Activated CD4-positive, alpha-beta T cell treated with anti-CD3 and anti-CD28 coated beads for 48 hours (primary cell): Measurements from ENCODE around the gene ZNF605.
"Not testable (repeated sequence)": the region's sequence is repeated elsewhere in the genome, so short reads cannot be mapped to it uniquely, and the experiment has no call there.

Source experiments
- DNase-seq: peaks from one replicate; pipeline ENCODE4 v3.0.0-alpha.2; 2020

Gene ZNF605

GRCh38 chr12:132956011-132956788 is at the start of gene ZNF605:
ZNF605 (minus strand) TSS chr12:132956306; CDS start chr12:132945635, 10,671 bp downstream.
- peak; percentile 89 for DNase-seq

GRCh38 chr12:132998741-132999140 is 42.6 kb upstream of the ZNF605 start:
- no peak for DNase-seq

DNA sequence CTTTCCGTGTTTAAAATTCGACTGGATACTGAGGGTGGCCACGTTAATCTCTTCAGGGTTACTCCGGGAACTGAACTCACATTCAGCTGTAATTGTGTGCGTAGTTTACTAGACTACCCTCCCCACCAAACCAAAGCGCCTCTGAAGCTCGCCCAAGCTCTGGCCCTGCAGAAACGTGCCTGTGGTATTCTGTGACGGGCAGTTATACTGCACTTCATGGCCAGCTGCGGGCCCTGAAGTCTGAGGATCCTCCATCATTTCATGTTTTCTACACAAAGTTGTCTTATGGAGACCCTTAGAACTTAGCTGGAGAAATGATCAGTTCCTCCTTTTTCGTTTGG is 30.7 kb upstream of the ZNF605 start:
- peak; percentile 10 for DNase-seq

GRCh38 chr12:132986001-132986884 is 30.1 kb upstream of the ZNF605 start, which contains the start of gene ZNF26:
ZNF26 (plus strand) TSS chr12:132986367; CDS start chr12:132986841, 474 bp downstream.
- peak; percentile 91 for DNase-seq

DNA sequence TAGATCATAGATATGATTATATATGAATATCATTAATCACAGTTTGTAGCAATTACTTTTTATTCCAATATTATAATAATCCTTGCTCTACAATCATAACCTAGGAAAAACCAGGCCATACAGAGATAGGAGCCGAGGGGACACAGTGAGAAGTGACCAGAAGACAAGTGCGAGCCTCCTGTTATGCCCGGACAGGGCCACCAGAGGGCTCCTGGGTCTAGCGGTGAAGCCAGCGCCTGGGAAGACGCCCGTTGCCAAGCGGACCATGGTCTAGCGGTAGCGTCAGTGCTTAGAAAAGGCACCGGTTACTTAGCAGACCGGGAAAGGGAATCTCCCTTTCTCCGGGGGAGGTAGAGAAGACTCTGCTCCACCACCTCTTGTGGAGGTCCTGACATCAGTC is 20.8 kb upstream of the ZNF605 start:
- peak; percentile 71 for DNase-seq

DNA sequence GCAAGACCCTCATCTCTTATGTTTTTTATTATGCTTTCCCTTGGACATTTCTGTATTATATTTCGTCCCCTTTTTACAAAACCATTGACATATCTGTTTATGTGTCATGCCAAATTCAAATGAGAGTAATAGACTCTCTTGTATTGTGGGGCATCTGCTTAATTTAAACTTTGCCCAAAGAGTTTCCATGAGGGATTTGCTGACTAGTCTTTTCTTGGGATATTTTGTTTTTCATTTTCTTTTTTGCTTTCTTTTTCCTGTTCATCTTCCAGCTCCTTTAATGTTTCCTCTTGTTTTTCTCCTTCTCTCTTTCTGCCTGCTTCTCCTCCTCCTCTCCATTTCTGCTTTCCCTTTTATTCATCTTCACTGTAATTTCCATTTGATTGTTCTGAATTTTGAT is 16.3 kb upstream of the ZNF605 start:
- DNase-seq = no peak

DNA sequence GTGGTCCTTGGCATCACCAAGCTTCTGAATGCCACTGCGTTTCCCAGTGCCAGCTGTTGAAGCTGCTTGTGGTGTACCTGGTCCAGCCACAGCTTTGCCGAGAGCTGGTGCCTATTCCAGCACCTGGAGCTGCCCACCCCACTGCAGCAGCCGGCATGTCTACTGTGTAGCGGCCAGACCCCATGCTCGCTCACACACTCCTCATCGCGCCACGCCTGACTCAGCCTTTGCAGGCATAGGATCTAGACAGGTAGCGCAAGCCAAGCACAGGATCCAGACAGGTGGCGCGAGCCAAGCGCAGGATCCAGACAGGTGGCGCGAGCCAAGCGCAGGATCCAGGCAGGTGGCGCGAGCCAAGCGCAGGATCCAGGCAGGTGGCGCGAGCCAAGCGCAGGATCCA is 11.6 kb upstream of the ZNF605 start:
- DNase-seq = no peak

- no peak for DNase-seq
Measured at GRCh38 chr12:132966676-132967415, 10.7 kb upstream of the ZNF605 start.

DNA sequence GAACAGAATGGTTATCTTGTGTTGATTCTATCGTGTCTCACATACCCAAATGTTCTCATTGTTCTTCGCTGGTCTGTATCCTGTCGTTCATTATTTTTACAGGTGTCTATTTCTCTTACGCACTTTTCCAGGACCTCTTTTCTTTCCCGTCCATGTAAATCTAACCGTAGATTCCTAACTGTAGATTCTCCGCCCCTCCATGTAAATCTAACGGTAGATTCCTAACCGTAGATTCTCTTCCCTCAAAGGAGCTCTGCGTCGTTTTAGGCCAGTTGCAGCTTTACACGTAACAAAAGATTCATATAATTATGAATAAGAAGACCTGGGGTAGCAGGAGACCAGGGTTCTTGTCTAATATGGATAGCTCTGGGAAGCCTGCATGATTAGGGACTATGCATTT is 9.7 kb upstream of the ZNF605 start:
- DNase-seq = no peak

GRCh38 chr12:132963947-132964346 is 7.8 kb upstream of the ZNF605 start:
- DNase-seq = peak; percentile 40

GRCh38 chr12:132961790-132962189 is 5.7 kb upstream of the ZNF605 start:
- not testable (repeated sequence) for DNase-seq

- DNase-seq = peak; percentile 39
Measured at GRCh38 chr12:132955094-132956010, 754 bp downstream of the ZNF605 start.

DNA sequence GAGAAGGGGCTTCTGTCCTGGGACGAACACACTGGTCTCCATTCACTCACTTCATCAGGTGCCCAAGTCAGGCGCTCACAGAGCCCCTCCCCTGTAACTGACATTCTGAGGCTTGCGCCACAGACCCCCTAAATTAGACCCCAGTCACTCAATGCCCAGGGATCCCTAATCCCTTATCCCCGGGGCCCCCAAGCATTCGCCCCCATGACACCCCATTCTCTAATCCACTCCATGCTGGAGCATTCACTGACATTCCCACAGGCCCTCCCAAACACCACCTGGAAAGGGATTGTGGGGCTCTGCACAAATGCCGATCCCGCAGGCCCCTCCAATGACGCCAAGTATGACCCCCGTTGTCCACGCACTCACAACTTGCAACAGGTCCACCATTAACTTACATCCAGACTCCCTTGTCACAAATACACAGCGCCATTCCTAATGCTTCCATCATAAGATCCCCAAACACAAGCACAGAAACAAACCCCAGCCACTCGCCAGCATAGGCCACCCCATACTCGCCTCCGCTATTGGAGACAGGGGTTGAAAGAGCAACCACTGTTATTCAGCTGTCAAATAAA is 1.5 kb downstream of the ZNF605 start:
- no peak for DNase-seq

- DNase-seq = no peak
Measured at GRCh38 chr12:132953771-132954170, 2.3 kb downstream of the ZNF605 start.

DNA sequence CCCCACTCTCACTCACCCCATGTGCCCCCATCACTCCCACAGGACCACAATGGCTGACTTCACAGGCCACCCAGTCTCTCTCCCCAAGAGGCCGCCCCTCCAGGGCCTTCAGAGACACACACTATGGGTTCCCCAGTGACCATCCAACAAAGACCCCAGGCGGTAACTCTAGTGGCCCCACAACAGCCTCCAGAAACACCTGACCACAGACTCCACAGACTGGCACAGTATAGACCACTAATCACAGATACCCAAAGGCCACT is 3.0 kb downstream of the ZNF605 start:
- no peak for DNase-seq

- DNase-seq = no peak
Measured at GRCh38 chr12:132952371-132953162, 3.5 kb downstream of the ZNF605 start.

GRCh38 chr12:132951649-132952048 is 4.5 kb downstream of the ZNF605 start:
- DNase-seq = no peak

DNA sequence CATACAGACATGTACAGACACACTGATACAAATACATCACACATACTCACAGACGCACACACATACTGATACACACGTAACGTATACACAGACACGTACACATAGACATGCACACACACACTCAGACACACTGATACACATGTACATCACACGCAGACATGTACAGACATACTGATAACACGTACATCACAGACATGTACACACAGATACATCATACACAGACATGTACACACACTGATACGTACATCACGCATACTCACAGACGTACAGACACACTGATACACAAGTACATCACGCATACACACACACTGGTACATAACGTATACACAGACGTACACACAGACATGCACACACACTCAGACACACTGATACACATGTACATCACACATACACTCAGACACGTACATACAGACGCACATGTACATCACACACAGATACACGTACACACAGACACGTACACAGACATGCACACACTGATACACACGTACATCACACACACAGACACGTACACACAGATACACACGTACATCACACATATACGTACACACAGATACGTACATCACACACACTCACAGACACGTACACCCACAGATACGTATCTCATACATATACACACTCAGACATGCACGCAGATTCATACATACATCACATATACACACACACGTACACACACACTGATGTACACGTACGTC is 5.1 kb downstream of the ZNF605 start:
- DNase-seq = no peak

DNA sequence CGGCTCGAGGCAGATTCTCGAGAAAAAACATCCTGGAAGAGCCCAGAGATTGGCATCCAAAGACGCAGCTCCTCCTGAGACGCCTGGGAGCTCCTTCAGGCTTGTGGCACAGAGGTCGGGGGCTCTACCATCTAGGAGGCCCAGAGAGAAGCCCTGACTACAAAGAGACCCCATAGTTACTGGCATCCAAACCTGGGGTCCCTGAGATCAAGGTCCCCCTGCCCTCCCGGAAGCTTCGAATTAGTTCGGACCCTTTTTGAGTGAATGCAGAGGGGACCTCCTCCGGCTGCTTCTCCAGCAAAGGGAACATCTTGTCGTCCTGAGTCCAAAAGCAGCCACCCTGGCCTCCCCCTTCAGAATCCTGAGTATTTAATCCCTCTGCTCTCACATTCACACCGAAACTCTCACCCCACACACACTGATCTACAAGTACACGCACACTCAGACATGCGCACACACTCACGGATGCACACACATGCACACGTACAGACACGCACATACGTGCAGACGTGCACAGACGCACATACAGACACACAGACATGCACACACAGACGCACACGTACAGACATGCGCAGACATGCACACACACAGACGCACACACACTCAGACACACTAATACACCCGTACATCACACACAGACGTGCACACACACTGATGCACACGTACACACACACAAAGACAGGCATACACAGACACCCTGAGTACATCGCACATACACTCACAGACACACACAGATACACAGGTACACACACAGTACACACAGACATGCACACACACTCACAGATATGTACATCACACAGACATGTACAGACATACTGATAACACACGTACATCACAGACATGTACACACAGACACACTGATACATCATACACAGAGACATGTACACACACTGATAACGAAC is 5.9 kb downstream of the ZNF605 start:
- no peak for DNase-seq
